SK-N-SH treated with all-trans-retinoic acid at 6 μM for 48 hours (cell line): ENCODE measurements around the gene LAMA1.

ENCODE experiments used
- TOX ChIP-seq: fragments of 250-450 bp; sonication (Bioruptor Pico); IDR thresholded peaks from 2 replicates; pipeline ENCODE4 v1.8.0; 2021; ENCODE audit warnings: mild to moderate bottlenecking, moderate library complexity, borderline replicate concordance
- ZNF565 ChIP-seq: fragments of 450-650 bp; formaldehyde crosslinking; conservative IDR thresholded peaks from 2 replicates; pipeline ENCODE4 v1.5.0; 2020; ENCODE audit warnings: low read depth, mild to moderate bottlenecking, moderate library complexity
- TF ChIP-seq, protein P1 (sequence below): fragments of 250-450 bp; sonication (Bioruptor Pico); IDR thresholded peaks from 2 replicates; pipeline ENCODE4 v1.5.1; 2021; ENCODE audit warnings: mild to moderate bottlenecking, moderate library complexity

DNA sequence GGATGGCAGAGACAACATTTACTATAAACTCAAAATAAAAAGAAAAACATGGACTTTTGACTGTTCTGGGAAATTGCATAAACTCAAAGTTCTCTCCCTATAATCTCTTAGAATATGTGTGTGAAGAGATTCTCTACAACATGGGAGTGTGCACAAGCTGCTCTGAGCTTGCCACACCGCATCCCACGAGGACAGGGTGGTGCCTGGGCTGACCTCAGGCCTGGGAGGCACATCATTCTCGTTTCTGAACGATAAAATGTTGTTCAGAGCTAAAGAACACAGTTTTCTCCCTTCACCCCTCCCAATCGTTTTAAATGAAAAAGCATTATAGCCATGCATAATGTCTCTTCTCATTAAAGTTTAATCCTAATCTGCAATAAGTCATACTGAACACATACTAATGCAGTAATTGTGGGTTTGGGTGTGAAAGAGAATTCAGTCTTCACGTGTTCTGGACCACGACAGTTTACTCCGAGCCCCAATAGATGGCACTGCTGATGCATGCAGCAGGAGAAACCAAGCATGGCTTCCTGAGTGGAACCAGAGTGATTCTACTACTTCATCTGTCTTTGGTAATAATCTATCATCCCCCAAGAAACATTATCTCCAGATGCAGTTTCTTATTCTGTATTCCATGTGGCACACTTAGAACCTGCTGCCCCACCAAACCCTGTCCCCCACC, 46.9 kb upstream of the LAMA1 start:
- TF ChIP-seq ZNF565 (CRISPR knock-in tag) (no peak), TOX (no peak)
- TF ChIP-seq, protein P1, sequence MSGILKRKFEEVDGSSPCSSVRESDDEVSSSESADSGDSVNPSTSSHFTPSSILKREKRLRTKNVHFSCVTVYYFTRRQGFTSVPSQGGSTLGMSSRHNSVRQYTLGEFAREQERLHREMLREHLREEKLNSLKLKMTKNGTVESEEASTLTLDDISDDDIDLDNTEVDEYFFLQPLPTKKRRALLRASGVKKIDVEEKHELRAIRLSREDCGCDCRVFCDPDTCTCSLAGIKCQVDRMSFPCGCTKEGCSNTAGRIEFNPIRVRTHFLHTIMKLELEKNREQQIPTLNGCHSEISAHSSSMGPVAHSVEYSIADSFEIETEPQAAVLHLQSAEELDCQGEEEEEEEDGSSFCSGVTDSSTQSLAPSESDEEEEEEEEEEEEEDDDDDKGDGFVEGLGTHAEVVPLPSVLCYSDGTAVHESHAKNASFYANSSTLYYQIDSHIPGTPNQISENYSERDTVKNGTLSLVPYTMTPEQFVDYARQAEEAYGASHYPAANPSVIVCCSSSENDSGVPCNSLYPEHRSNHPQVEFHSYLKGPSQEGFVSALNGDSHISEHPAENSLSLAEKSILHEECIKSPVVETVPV (CRISPR knock-in tag), result no peak
